GM21381 (cell line): Measurements from ENCODE around the gene MYH14.

ENCODE experiments used
- ATAC-seq: cut with Tn5 transposase; IDR thresholded peaks from one replicate; pipeline ENCODE4 v1.9.1; 2021; ENCODE audit warnings: mild to moderate bottlenecking, moderate library complexity; ENCODE audit not compliant: unreplicated experiment

Gene MYH14

DNA sequence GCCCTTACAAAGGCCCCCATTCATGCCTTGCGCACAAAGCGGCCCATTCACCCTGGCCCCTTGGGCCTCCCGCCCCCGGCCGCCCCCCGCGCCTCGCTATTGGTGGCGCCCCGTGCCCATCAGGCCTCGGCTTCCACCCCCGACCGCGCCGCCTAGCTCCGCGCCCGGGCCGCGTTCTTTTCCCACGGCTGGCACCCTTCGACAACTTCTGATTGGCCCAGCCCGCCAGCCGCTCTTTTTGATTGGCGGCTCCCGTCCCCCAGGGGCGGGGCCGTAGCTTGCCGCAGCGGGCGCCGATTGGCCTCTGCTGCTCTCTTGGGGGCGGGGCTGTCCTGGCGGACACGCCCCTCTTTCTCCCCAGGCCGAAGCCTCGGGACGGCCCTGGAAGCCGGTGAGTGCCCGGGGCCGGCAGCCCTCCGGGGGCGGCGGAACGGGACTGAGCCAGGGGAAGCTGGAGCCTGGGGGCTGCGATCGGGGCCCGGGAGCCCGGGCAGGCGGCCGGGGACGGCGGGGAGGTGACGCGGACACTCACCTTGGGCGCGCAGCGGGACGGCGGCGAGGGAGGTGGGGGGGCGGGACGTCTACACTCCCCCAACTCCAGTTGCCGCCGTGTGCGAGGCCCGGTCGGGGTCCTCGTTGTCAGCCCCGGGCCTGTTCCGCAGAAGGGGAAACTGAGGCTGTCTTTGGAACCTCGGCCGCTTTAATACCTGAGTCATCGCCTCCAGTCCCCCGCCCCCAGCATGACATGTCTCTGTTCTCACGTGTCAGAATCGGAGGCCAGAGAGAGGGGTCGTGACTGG, at the start of gene MYH14:
Gene MYH14 (plus strand): TSS at position 342 of the 800 bp plus-strand sequence. CDS start 6,744 bp downstream, outside the sequence.
- ATAC-seq, result no peak

DNA sequence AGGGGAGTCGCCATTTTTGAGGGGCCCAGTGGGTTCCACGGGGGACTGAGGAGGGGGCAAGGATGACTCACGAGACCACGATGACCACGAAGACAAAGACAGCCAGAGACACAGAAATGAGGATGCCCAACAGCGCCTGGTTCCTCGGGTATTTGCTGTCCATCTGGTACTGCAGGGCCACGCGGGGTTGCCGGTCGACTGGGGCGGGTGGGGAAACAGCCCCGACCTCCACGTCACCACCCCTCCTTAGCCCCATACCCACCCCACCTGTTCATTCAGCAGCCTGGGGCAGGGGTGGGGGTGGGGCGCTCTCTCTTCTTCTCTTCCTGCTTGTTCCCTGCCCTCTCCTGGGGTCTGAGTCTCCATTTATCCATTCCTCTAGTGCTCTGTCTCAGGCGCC, 48.9 kb upstream of the MYH14 start:
- no peak for ATAC-seq

DNA sequence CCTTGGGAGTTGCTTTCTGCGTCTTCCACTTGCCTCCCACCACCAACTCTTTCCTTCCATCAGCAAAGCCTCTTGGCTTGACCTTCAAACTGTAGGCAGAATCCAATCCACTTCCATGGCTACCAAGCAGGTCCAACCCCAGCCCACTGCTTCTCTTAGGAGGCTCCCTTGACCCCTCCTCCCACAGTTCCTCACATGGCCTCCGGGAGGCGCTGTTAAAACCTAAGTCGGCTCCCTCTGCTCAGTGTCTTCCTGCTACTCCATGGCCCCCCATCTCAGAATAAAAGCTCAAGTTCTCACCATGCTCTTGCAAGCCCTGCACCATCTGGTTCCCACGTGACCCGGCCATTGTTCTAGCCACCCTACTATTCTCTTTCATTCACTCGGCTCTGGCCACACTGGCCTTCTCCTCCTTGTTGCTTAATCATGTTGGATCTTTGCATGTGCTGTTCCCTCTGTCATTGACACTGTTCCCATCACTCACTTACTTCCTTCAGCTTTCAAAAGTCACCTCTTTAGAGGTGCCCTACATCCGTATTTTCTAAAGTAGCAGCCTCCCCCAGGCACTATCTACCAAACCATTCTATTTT, 47.8 kb upstream of the MYH14 start:
- no peak for ATAC-seq

DNA sequence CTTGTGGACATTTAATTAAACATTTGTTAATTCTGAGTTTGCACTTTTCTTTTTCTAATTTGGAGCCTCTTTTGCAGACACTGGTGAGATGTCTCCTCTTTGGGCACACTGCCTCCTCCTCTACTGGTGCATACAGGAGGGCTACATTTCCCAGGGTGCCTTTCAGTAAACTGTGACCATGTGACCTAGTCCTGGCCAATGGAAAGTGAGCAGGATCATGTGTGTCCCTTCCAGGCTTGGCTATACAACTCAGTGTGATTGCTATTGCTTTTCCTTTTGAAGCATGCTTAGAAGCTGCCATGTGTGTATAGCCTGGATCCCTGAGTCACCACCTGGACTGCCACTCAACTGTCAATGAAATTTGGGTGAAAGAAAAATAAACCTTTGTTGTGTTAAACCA, 44.8 kb upstream of the MYH14 start:
- ATAC-seq, result no peak

DNA sequence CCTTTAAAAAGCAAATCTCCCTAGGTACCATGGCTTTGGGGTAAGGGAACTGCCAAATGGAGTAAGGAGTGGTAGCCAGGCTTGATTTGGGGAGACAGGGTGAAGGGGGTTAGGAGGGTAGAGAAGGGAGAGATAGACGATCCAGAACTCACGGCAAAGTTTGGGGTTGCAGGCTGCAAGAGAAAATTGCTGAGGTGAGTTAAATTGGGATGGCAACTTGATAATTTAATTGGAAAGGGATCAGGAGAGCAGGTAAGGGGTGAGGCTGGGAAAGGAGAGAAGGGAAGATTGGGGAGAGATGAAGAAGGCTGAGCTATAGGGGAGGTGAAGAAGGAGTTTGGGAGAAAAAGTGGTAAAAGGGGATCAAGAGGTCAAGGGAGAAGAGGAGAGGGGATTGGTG, 44.3 kb upstream of the MYH14 start:
- ATAC-seq, result no peak

DNA sequence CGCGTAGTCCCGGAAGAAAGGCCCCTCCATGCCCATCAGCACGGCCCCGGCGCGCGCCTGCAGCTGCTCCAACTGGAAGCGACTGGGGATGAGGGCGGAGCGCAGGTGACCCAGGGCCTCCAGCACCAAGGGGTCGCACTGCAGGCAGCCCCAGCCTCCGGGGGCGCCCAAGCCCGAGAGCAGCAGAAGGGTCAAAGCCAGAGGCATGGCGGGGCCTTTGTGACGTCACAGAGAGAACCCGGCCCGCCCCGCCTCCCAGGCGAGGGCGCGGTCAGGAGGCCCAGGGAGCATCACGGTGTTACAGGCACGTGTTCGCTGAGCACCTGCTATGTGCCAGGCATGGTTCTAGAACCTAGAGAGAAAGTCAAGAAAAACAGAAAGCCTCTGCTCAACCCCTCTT, 40.4 kb upstream of the MYH14 start, which contains the start of gene IZUMO2:
Gene IZUMO2 (minus strand): TSS at position 294 of the 400 bp plus-strand sequence. CDS start 87 bp downstream, at position 207.
- ATAC-seq, result no peak

DNA sequence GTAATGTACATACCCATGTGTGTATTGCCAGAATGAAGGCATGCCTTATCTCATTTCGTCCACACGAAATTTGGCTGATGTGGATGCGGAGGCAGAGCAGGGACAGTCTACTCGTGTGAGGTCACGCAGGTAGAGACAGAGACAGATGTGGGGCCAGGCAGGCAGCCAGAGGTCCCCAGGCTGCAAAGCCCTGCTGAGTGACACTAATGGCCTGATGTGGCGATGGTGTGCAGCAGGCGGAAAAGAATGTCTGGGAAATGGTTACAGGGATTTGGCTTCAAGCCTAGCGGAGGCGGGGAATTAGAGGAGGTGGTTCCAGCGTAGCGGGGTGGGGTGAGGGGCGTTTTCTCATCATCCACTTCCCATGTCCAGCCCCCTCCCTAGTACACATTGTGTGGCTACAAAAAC, 36.1 kb upstream of the MYH14 start:
- ATAC-seq, result no peak

DNA sequence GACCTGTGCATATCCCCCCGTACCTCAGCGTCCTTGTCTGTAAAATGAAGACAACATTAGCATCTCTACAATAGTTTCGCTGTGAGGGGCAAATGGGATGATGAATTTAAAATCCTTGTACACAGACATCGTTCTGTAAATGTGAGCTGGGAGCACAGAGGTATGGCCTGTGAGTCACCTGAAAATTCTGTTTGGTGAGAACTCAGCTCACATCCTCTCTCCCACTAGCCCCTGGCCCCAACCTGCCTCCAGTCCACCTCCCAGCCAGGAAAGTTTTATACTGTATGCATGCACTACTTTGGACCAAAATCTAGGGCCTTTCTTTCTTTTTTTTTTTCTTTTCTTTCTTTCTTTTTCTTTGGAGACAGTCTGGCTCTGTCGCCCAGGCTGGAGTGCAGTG, 31.7 kb upstream of the MYH14 start:
- no peak for ATAC-seq

DNA sequence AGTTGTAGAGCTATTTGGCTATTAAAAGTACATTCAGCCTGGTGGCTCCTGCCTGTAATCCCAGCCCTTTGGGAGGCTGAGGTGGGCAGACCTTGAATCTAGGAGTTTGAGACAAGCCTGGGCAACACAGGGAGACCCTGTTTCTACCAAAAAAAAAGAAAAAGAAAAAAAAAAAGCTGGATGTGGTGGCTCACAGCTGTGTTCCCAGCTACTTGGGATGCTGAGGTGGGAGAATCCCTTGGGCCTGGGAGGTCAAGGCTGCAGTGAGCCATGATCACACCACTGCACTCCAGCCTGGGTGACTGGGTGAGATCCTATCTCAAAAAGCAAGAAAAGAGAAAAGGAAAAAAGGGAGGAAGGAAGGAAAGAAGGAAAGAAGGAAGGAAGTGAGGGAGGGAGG, 30.7 kb upstream of the MYH14 start:
- no peak for ATAC-seq

DNA sequence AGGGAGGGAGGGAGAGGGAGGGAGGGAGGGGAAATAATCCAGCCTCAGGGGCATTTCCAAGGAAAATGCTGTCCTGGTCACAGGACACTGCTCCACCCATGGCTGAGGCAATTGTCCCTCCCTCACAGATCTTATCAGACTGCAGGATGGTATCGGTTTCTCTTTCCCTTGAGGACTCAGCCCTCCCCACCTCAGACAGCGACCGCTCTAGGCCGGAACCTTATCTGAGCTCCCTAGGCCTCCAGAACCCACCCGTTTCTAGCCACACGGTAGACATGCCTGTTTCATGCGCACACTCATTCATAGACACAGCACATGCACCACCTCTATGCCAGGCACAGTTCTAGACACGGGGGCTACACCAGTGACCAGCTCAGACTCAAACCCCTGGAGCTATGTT, 30.3 kb upstream of the MYH14 start:
- no peak for ATAC-seq

DNA sequence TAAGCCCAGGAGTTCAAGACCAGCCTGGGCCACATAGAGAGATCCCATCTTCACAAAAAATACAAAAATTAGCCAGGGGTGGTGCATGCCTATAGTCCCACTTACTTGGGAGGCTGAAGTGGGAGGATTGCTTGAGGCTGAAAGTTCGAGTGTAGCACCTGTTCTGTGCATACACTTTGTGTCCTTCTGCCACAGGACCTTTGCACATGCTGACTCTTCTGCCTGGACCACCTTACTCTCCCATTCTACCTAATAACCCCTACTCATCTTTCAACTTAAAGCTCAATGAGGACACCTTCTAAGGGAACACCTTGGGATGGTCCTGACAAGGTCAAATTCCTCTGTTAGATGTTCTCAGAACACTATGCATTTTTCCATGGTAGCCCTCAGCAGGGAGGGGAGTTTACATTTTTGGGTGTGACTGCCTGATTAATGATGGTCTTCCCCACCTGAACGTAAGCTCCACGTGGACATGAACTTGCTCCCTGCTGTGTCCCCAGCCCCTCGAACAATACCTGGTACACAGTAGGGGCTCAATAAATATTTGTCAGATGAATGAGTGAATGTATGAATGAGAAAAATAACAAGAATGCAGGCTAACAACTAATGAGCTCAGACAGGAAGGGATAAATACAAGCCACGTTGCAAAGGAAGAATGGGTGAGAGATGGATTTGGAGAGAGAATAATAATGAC, 29.2 kb upstream of the MYH14 start:
- no peak for ATAC-seq

DNA sequence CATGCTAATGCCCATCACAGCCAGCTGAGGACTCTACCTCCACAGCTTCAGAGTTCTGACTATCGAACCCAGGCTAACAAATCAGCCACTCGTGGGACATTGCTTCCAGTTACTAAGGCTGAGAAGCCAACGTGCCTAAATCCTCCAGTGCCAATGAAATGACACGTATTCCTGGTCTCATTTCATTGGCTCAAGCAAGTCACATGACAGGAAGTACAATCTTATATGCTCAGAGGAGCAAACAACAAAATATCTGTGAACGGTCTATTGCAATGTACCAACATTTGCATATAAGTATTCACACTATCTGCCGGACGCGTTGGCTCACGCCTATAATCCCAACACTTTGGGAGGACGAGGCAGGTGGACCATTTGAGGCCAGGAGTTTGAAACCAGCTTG, 27.5 kb upstream of the MYH14 start:
- no peak for ATAC-seq

DNA sequence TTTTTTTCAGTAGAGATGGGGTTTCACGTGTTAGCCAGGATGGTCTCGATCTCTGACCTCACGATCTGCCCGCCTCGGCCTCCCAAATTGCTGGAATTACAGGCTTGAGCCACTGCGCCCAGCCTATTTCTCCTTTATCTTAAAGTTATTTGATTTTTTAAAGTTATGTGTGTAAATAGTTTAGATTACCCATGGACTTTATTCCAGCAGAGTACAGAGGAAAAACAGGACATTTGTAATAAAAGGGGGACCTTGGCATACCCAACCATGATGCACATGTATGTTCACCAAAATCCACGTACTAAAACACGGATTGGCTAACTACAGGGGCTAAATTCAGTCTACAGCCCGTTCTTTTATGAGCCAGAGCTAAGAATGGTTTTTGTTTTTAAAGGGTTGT, 26.6 kb upstream of the MYH14 start:
- ATAC-seq, result no peak

DNA sequence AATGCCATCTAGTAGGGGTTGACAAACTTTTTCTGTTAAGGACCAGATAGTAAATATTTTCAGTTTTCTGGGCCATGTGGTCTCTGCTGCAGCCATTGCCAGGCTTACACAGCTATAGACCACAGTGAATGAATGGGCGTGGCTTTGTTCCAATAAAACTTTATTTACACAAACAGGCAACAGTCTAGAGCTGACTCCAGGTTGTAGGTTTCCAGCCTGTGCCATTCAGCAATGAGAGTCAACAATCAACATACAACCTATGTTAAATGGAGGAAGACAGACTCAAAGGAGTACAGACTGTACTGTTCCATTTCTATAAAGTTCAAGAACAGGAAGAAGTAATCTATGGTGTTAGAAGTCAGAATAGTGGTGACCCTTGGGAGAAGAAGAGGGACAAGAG, 25.1 kb upstream of the MYH14 start:
- no peak for ATAC-seq

DNA sequence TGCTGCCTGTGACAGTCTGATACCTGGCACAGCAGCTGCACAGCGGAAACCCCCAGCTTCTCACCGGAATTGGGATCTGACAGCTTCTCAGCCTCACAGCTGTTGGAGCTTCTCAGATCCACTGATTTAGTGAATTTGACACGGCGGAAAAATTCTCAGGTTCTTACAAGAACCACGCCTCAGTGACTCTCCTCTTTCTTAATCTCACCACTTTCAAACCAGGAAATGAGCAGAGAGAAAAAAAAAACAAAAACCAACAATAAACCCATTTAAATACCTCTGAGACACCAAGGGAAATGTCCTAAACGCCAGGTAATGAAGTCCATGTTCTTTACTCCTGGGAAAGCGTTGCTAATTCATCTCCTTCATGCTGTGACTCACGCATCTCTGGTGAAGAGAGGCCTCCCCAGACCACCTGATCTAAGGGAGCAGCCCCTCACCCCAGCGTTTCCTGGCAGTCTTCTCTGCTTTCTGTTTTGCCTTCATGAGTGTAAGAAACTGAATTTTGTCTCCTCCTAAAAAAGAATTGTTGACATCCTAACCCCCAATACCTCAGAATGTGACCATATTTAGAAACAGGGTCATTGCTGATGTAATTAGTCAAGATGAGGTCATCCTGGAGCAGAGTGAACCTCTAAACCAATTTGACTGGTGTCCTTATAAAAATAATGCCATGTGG, 24.4 kb upstream of the MYH14 start:
- ATAC-seq, result no peak

DNA sequence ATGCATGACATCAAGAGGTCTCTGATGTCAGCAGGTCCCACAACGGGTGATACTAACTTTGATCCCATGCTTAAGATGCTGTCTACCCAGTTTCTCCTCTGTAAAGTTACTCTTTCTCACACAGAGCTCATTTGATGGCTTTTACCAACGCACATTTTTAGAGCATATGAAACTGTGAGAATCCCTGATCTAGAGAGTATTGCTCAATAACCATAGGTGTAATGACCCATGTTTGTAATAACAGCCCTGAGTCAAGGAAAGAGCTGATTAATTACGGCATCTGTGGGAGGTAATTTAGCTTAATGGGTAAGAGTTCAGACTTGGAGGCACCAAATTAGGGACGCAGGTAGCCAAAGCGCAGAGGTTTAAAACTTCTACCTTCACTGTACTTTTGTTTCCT, 22.3 kb upstream of the MYH14 start:
- ATAC-seq, result no peak

DNA sequence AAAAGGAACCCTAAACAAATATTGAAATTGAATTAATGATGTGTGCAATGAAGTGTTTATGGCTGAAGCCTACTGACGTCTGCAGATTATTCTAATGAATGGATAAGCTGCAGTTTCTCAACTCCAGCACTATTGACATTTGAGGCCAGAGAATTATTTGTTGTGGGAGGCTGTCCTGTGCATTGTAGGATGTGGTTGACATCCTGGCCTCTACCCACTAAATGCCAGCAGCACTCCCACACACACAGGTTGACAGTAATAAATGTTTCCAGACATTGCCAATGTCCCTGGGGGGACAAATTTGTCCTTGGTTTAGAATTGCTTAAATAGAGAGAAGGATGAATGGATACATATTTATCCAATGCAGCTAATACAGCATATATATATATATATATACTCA, 19.2 kb upstream of the MYH14 start:
- ATAC-seq, result no peak

DNA sequence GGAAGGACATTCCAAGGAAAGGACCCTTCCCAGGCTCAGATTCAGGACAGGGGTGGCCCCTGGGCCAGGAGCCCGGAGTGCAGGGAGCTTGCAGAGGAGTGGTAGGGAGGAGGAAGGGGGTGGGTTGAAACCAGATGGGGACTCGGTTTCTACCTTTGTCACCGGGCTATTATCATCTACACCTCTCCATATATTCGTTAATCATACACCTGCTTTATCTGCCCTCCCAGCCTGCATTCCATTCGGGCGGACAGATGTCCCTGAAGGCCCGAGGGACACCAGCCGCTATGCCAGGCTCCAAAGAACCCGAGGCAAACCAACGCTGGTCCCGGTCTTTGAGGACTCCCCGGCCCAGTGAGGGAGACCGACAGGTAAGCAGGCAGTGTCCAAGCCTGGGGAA, 15.5 kb upstream of the MYH14 start:
- no peak for ATAC-seq

DNA sequence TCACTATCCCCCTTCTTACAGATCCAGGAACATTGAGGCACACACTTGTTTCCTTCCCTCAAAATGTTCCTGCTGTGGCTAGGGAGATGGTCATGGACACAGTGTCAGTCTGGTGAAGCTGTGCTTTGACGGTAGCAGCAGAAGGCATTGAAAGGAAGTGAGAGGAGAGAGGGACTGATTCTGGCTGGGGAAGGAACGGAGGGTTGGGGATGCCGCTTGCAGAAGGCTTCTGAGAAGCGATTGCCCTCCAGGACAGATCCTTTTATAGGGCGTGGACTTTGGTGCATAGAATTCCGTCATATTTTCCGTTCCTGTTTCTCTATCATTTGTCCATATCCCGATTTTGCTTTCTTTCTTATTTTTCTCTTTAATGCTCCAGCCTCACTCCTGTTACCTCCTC, 14.1 kb upstream of the MYH14 start:
- ATAC-seq, result no peak

DNA sequence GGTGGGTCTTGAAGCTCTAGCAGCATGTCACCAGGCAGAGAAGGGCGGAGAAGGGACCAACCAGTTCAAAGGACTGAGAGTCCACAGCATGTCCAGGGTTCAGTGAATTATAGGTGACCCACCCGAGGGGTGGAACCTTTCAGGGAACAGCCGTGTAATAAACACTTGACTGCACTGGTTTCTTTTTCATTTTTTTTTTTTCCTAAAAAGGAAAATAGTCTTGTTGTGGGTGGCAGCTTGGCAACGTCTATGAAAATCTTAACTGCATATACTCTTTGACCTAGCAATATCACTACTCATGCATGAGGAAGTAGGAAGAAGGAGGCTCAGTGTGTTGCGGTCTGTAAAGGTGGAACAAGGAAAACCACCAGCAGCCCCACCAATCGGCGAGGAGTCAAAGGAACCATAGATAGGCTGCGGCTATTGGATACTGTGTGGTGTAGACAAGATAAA, 13.0 kb upstream of the MYH14 start:
- ATAC-seq, result no peak

DNA sequence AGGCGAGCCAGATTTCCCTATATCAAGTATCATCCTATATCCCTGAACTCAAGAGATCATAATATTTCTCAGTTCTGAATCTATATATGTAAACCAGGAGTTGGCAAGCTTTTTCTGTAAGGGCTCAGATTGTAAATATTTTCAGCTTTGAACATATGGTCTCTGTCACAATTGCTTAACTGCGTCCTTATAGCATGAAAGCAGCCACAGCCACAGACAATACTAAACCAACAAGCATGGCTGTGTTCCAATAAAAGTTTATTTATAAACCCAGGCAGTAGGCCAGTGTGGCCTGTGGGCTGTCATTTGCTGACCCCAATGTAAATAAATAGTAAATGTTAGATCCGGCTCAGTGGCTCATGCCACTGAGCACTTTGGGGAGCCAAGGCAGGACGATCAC, 12.2 kb upstream of the MYH14 start:
- ATAC-seq, result no peak
